ENCODE measurements around the gene OR5B12. TPM values are rescaled to one million over a fixed set of nuclear protein-coding genes. Genes with fewer than 3 reads are reported as not detected.
A peak's percentile ranks its signal among the peaks of the same experiment; 100 is the strongest.

OR5B12 gene
- total and polyA plus RNA-seq, 10 donors: 0.08 TPM; not detected in 9

- H3K4me1 ChIP-seq: no peaks in the 10 kb centered on the region
- intact Hi-C loops (cut with DNase I; ENCODE audit: low total_unique reads): no loop called here
- TF ChIP-seq, protein P1, sequence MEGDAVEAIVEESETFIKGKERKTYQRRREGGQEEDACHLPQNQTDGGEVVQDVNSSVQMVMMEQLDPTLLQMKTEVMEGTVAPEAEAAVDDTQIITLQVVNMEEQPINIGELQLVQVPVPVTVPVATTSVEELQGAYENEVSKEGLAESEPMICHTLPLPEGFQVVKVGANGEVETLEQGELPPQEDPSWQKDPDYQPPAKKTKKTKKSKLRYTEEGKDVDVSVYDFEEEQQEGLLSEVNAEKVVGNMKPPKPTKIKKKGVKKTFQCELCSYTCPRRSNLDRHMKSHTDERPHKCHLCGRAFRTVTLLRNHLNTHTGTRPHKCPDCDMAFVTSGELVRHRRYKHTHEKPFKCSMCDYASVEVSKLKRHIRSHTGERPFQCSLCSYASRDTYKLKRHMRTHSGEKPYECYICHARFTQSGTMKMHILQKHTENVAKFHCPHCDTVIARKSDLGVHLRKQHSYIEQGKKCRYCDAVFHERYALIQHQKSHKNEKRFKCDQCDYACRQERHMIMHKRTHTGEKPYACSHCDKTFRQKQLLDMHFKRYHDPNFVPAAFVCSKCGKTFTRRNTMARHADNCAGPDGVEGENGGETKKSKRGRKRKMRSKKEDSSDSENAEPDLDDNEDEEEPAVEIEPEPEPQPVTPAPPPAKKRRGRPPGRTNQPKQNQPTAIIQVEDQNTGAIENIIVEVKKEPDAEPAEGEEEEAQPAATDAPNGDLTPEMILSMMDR (IDR thresholded peaks at IDR 0.05 in 8 of 11, conservative IDR thresholded peaks at IDR 0.05 in 3 of 11): no peak
- no peak for TF ChIP-seq POLR2AphosphoS5 (IDR thresholded peaks at IDR 0.05)
- TF ChIP-seq POLR2A (IDR thresholded peaks at IDR 0.05): no peak
- H3K9me3 ChIP-seq: peaks cover 0 to 15% (median 8%) of the 10 kb centered on the region in 8 donors
- H3K36me3 ChIP-seq: no peaks in the 10 kb centered on the region
- H3K27me3 ChIP-seq (replicated peaks in 1 of 7): peaks cover 0 to 5% (median 0%) of the 10 kb centered on the region in 7 donors
- peak; percentile 56 for DNase-seq
- H3K4me3 ChIP-seq: no peak overlapping the region
- WGBS, 5 donors: 82 to 88% (median 84%) methylated on average over 9 to 18 of the region's 18 CpGs
- H3K27ac ChIP-seq: no peak overlapping the region
Measured at GRCh38 chr11:58390551-58391063, 51.4 kb downstream of the OR5B12 start.

Other genes with a start within 250 kb of the OR5B12 start
- gene OR1S2, start 238.1 kb downstream of the OR5B12 start, total RNA-seq: not detected
- gene OR1S2, start 238.1 kb downstream of the OR5B12 start, polyA plus RNA-seq: not detected
- not detected for gene OR1S1, start 229.5 kb downstream of the OR5B12 start, total RNA-seq
- gene OR1S1, start 229.5 kb downstream of the OR5B12 start, polyA plus RNA-seq: not detected
- not detected for gene OR10Q1, start 213.3 kb downstream of the OR5B12 start, total RNA-seq
- gene OR10Q1, start 213.3 kb downstream of the OR5B12 start, polyA plus RNA-seq: not detected
- gene OR10W1, start 174.0 kb downstream of the OR5B12 start, total RNA-seq: not detected
- gene OR10W1, start 174.0 kb downstream of the OR5B12 start, polyA plus RNA-seq: not detected
- not detected for gene OR5B17, start 83.2 kb downstream of the OR5B12 start, total RNA-seq
- gene OR5B17, start 83.2 kb downstream of the OR5B12 start, polyA plus RNA-seq: not detected
- not detected for gene OR5B3, start 35.4 kb downstream of the OR5B12 start, total RNA-seq
- not detected for gene OR5B3, start 35.4 kb downstream of the OR5B12 start, polyA plus RNA-seq
- gene OR5B2, start 14.1 kb downstream of the OR5B12 start, total RNA-seq: not detected
- gene OR5B2, start 14.1 kb downstream of the OR5B12 start, polyA plus RNA-seq: under 1 TPM in 1 of 3 donors, not detected in 2; 0.08 TPM
- gene OR5B21, start 65.9 kb upstream of the OR5B12 start, total RNA-seq: 1 to 10 TPM in 1 of 7 donors, under 1 TPM in 2, not detected in 4; 0.40 to 2.6 (median 0.54) TPM
- gene OR5B21, start 65.9 kb upstream of the OR5B12 start, polyA plus RNA-seq: not detected
- 10 to 100 TPM; 50.8 to 83.7 (median 65.9) TPM for gene LPXN, start 133.6 kb upstream of the OR5B12 start, total RNA-seq
- 10 to 100 TPM; 56.8 to 70.0 (median 62.3) TPM for gene LPXN, start 133.6 kb upstream of the OR5B12 start, polyA plus RNA-seq
- gene ZFP91, start 136.8 kb upstream of the OR5B12 start, total RNA-seq: 10 to 100 TPM; 42.9 to 53.4 (median 49.4) TPM
- 10 to 100 TPM; 10.1 to 17.5 (median 10.2) TPM for gene ZFP91, start 136.8 kb upstream of the OR5B12 start, polyA plus RNA-seq
- 1 to 10 TPM; 1.1 to 3.7 (median 2.0) TPM for gene CNTF, start 180.4 kb upstream of the OR5B12 start, total RNA-seq
- under 1 TPM; 0.09 to 0.32 (median 0.11) TPM for gene CNTF, start 180.4 kb upstream of the OR5B12 start, polyA plus RNA-seq